Psoas muscle (tissue), 8 donors: ENCODE results near the gene MAPK6. TPM values are rescaled to one million over a fixed set of nuclear protein-coding genes. Genes with fewer than 3 reads are reported as not detected.

Source experiments
- ATAC-seq, 4 donors: fragments of 200-7000 bp; cut with Tn5 transposase; one replicate each; pipeline ENCODE4 v1.9.1; 2020; ENCODE audit warnings: moderate library complexity in 3 of 4, mild to moderate bottlenecking in 2 of 4
- DNase-seq, 2 donors: peaks; one replicate each; pipeline ENCODE4 v3.0.0-alpha.2; 2020
- H3K27ac ChIP-seq: fragments of 200-600 bp; one replicate; pipeline ENCODE4 v1.8.0; 2022
- H3K27me3 ChIP-seq, 3 donors: fragments of 200-600 bp in 1 of 3; one replicate each; pipeline versions ENCODE4 v1.6.1 to v1.8.0; 2013 to 2022; ENCODE audit warnings: low read length in 2 of 3, mild to moderate bottlenecking in 2 of 3, moderate library complexity in 1 of 3; ENCODE audit not compliant: insufficient read depth in 3 of 3
- H3K36me3 ChIP-seq, 2 donors: fragments of 200-600 bp in 1 of 2; one replicate each; pipeline versions ENCODE4 v1.6.1 to v1.8.0; 2013 to 2022; ENCODE audit warnings: low read depth in 1 of 2, mild to moderate bottlenecking in 1 of 2, moderate library complexity in 1 of 2; ENCODE audit not compliant: insufficient read depth in 1 of 2
- H3K4me1 ChIP-seq: fragments of 200-600 bp; one replicate; pipeline ENCODE4 v1.8.0; 2022
- H3K4me3 ChIP-seq: fragments of 200-600 bp; one replicate; pipeline ENCODE4 v1.8.0; 2022; ENCODE audit warnings: mild to moderate bottlenecking
- H3K9me3 ChIP-seq: fragments of 200-600 bp; one replicate; pipeline ENCODE4 v1.8.0; 2022
- CTCF ChIP-seq: fragments of 200-600 bp; IDR thresholded peaks from one replicate; pipeline ENCODE4 v1.8.0; 2022; ENCODE audit warnings: antibody characterized with exemption
- WGBS, 3 donors: extraction: QIAGEN DNeasy Blood & Tissue Kit; methylation state at CpG; one replicate each; pipeline versions ENCODE4 v1.1.6 to v1.1.7; 2013; 5-methylcytosine and 5-hydroxymethylcytosine counted together
- intact Hi-C, 2 donors: fragments of 100-400 bp; cut with DNase I; formaldehyde crosslinking; loops; one replicate each; pipeline versions ENCODE4 v1.11.0 to v1.14.2; 2022
- polyA plus RNA-seq, 3 donors: library from polyadenylated mRNA; stranded (reverse); fragments of 200-250 nt; gene quantifications; one replicate each; pipeline ENCODE4 v1.2.3, GENCODE V29; 2013
- total RNA-seq, 4 donors: library from RNA; stranded (reverse); fragmentation: NEBNext Ultra II Directional in 2 of 4; extraction: Animal tissue kit (Norgen Biotek cat#: 25700) in 2 of 4; gene quantifications; one replicate each; pipeline versions ENCODE4 v1.2.1 to v1.2.4, GENCODE V29; 2021 to 2023
- donor health status: healthy with polysubstance abuse.
- donor health status: DM: no; HTN: no; CAD: no; lungs with moderate emphysema.
- donor health status: Bipolar disorder and iron deficiency.
- donor health status: healthy.
- donor health status: DM: yes; HTN: yes; CAD: no.
- donor health status: DM: no; HTN: no; CAD: no.
- donor health status: DM: no; HTN: no; CAD: no.
- donor health status: DM: yes; HTN: yes; CAD: no.

MAPK6 gene
- total and polyA plus RNA-seq, 7 donors, result 21.1 to 62.7 (median 48.5) TPM

GRCh38 chr15:52109559-52110451 lies 90.8 kb downstream of the MAPK6 start:
- intact Hi-C loops, result no loop called here
- no peak for DNase-seq
- Histone ChIP-seq H3K36me3 (no peaks in the 10 kb centered on the region), H3K27ac (no peak overlapping the region), H3K4me3 (no peak overlapping the region), H3K27me3 (peaks cover 0 to 34% (median 3%) of the 10 kb centered on the region in 3 donors), H3K4me1 (no peaks in the 10 kb centered on the region), H3K9me3 (no peaks in the 10 kb centered on the region)
- WGBS, 3 donors, result 54 to 63% (median 54%) methylated on average over 5 of the region's 5 CpGs
- no peak for ATAC-seq
- no peak for TF ChIP-seq CTCF

GRCh38 chr15:52111517-52112202 lies 92.6 kb downstream of the MAPK6 start:
- peak overlapping the region; percentile 48 for H3K4me3 ChIP-seq
- H3K9me3 ChIP-seq, result no peaks in the 10 kb centered on the region
- H3K27ac ChIP-seq, result no peak overlapping the region
- ATAC-seq (peak in 2 of 4 donors; percentile 8 to 30), DNase-seq (no peak)
- WGBS, 3 donors, result 32 to 45% (median 34%) methylated on average over 29 to 32 of the region's 32 CpGs
- H3K27me3 ChIP-seq, result peaks cover 0 to 34% (median 3%) of the 10 kb centered on the region in 3 donors
- no peak for TF ChIP-seq CTCF
- H3K36me3 ChIP-seq, result no peaks in the 10 kb centered on the region
- intact Hi-C loops, result no loop called here
- H3K4me1 ChIP-seq, result no peaks in the 10 kb centered on the region

- Histone ChIP-seq H3K36me3 (no peaks in the 10 kb centered on the region), H3K4me1 (no peaks in the 10 kb centered on the region), H3K27me3 (peaks cover 0 to 34% (median 3%) of the 10 kb centered on the region in 3 donors), H3K9me3 (no peaks in the 10 kb centered on the region), H3K27ac (no peak overlapping the region), H3K4me3 (peak overlapping the region; percentile 48)
- WGBS, 3 donors, result 8 to 14% (median 13%) methylated on average over 46 to 61 of the region's 61 CpGs
- no peak for TF ChIP-seq CTCF
- intact Hi-C loops, result no loop called here
- ATAC-seq (peak; percentile 32 to 63 (median 42)), DNase-seq (peak in 1 of 2 donors; percentile 23)
Measured at GRCh38 chr15:52112203-52112750, 93.3 kb downstream of the MAPK6 start.

GRCh38 chr15:52113235-52113634 lies 94.2 kb downstream of the MAPK6 start:
- TF ChIP-seq CTCF, result no peak
- 85 to 93% (median 89%) methylated on average over 3 of the region's 3 CpGs for WGBS, 3 donors
- no peak for ATAC-seq
- H3K27me3 ChIP-seq, result peaks cover 0 to 34% (median 3%) of the 10 kb centered on the region in 3 donors
- intact Hi-C loops, result no loop called here
- DNase-seq, result no peak
- no peaks in the 10 kb centered on the region for H3K36me3 ChIP-seq
- no peak overlapping the region for H3K4me3 ChIP-seq
- H3K4me1 ChIP-seq, result no peaks in the 10 kb centered on the region
- H3K9me3 ChIP-seq, result no peaks in the 10 kb centered on the region
- no peak overlapping the region for H3K27ac ChIP-seq
